ENCODE data around the gene RNASET2. TPM values are rescaled to one million over a fixed set of nuclear protein-coding genes. Genes with fewer than 3 reads are reported as not detected.

RNASET2 gene
- total and polyA plus RNA-seq, 2 of the 13 experiments (the other 11 are each of a cell fraction or from before 2014, with no cell fraction given): 44.6 to 597 TPM

- TF ChIP-seq SKIL (CRISPR knock-in tag; IDR thresholded peaks at IDR 0.05; ENCODE audit: borderline replicate concordance) (no peak), GATA4 (IDR thresholded peaks at IDR 0.05; ENCODE audit: borderline replicate concordance, low read depth) (no peak)
Measured at GRCh38 chr6:166905505-166906134, 50.7 kb downstream of the RNASET2 start (continued).

GRCh38 chr6:166905013-166905412 lies 51.3 kb downstream of the RNASET2 start:
- no peak overlapping the region for H2AFZ ChIP-seq (ENCODE audit: low read length)
- no peaks in the 10 kb centered on the region; a peak in 1 of 5 replicates for H3K36me3 ChIP-seq (replicated peaks in 1 of 2; ENCODE audit: control insufficient read depth in 1 of 2, insufficient read depth in 2 of 2, low read length in 2 of 2)
- in situ Hi-C loops (cut with HindIII; ENCODE audit: extremely low pct_ligation_motif_present, low pct_unique_long_range_greater_than_20kb) (no loop called here), intact Hi-C loops (cut with micrococcal nuclease; ENCODE audit: unreplicated experiment) (no loop called here)
- no peaks in the 10 kb centered on the region for H3K27me3 ChIP-seq (ENCODE audit: control insufficient read depth in 1 of 2, insufficient read depth in 2 of 2, low read length in 2 of 2)
- H3K9me3 ChIP-seq (ENCODE audit: low read length): no peaks in the 10 kb centered on the region
- no peak for FAIRE-seq
- H3K79me2 ChIP-seq (ENCODE audit: insufficient read depth, low read length): no peaks in the 10 kb centered on the region
- no peak overlapping the region for H3K4me3 ChIP-seq (replicated peaks in 1 of 3; ENCODE audit: insufficient read depth in 1 of 3, low read depth in 2 of 3, low read length in 3 of 3)
- H3K4me2 ChIP-seq (ENCODE audit: low read depth, low read length): no peak overlapping the region
- H3K9ac ChIP-seq (ENCODE audit: insufficient read depth, low read depth, low read length): no peak overlapping the region
- DNase-seq (ENCODE audit: low spot score): no peak
- CTCF ChIA-PET (ENCODE audit: low intra/inter-chr PET ratio, low total read pairs): no interaction called here
- POLR2A ChIA-PET: no interaction called here
- BruUV-seq (replicated peaks): no TSS peak
- no peaks in the 10 kb centered on the region for H3K4me1 ChIP-seq (ENCODE audit: insufficient read depth, low read length)
- no peak overlapping the region for H3K27ac ChIP-seq (ENCODE audit: extremely low read length, insufficient read depth, low read length)
- no peaks in the 10 kb centered on the region for H4K20me1 ChIP-seq (ENCODE audit: insufficient read depth, low read length)
- WGBS (ENCODE audit: low lambda C conversion rate): 81% methylated on average over 10 of the region's 10 CpGs
- no peak for ATAC-seq
- no peak for TF ChIP-seq GLMP (CRISPR knock-in tag; IDR thresholded peaks at IDR 0.05; ENCODE audit: borderline replicate concordance)
- TF ChIP-seq ZKSCAN8 (CRISPR knock-in tag; IDR thresholded peaks at IDR 0.05; ENCODE audit: borderline replicate concordance): no peak
- TF ChIP-seq MAFF (IDR thresholded peaks at IDR 0.05; ENCODE audit: low read depth, low read length): no peak
- no peak for TF ChIP-seq SALL1 (CRISPR knock-in tag; IDR thresholded peaks at IDR 0.05)
- no peak for TF ChIP-seq POGZ (CRISPR knock-in tag; IDR thresholded peaks at IDR 0.05)
- no peak for TF ChIP-seq TBX2 (CRISPR knock-in tag; IDR thresholded peaks at IDR 0.05; ENCODE audit: borderline replicate concordance)
- TF ChIP-seq KLF12 (CRISPR knock-in tag; IDR thresholded peaks at IDR 0.05; ENCODE audit: borderline replicate concordance): no peak
- TF ChIP-seq UBTF (CRISPR knock-in tag; IDR thresholded peaks at IDR 0.05): no peak
- TF ChIP-seq ZNF800 (CRISPR knock-in tag; IDR thresholded peaks at IDR 0.05): no peak
- no peak for TF ChIP-seq THAP7 (CRISPR knock-in tag; IDR thresholded peaks at IDR 0.05)
- TF ChIP-seq ZNF550 (CRISPR knock-in tag; IDR thresholded peaks at IDR 0.05; ENCODE audit: borderline replicate concordance): no peak

Data from HepG2 (cell line).